ENCODE results near the gene MT1M. TPM values are rescaled to one million over a fixed set of nuclear protein-coding genes. Genes with fewer than 3 reads are reported as not detected.

MT1M gene
- total RNA-seq, 4 donors from 2014 or later: 38.5 to 103 (median 53.2) TPM

GRCh38 chr16:56610609-56611111 lies 21.8 kb upstream of the MT1M start:
- TF ChIP-seq POLR2A (IDR thresholded peaks at IDR 0.05) (no peak), CTCF (IDR thresholded peaks at IDR 0.05) (no peak), EP300 (IDR thresholded peaks at IDR 0.05) (no peak)
- H3K36me3 ChIP-seq: peaks cover 0 to 5% (median 0%) of the 10 kb centered on the region in 3 donors
- DNase-seq (ENCODE audit: low spot score in 2 of 2): no peak
- peak overlapping the region in 3 of 4 donors; percentile 62 to 69 (median 67) for H3K4me3 ChIP-seq
- H3K4me1 ChIP-seq: peaks cover 0 to 59% (median 32%) of the 10 kb centered on the region in 4 donors
- WGBS, 2 donors: 25 to 35% methylated on average over 2 of the region's 2 CpGs
- H3K9me3 ChIP-seq: no peaks in the 10 kb centered on the region
- no peaks in the 10 kb centered on the region for H3K27me3 ChIP-seq
- H3K27ac ChIP-seq: peak overlapping the region; percentile 76 to 97 (median 93)

GRCh38 chr16:56611281-56611833 lies 21.1 kb upstream of the MT1M start:
- no peaks in the 10 kb centered on the region for H3K27me3 ChIP-seq
- H3K4me1 ChIP-seq: peaks cover 0 to 52% (median 29%) of the 10 kb centered on the region in 4 donors
- peak overlapping the region; percentile 76 to 97 (median 93) for H3K27ac ChIP-seq
- DNase-seq (ENCODE audit: low spot score in 2 of 2): peak in 1 of 2 donors; percentile 50
- TF ChIP-seq POLR2A (IDR thresholded peaks at IDR 0.05): peak in 1 of 2 donors; percentile 14
- TF ChIP-seq CTCF (IDR thresholded peaks at IDR 0.05): no peak
- TF ChIP-seq EP300 (IDR thresholded peaks at IDR 0.05): peak in 1 of 2 donors; percentile 86
- H3K36me3 ChIP-seq: peaks cover 0 to 5% (median 0%) of the 10 kb centered on the region in 3 donors
- 35 to 48% methylated on average over 2 of the region's 2 CpGs for WGBS, 2 donors
- no peaks in the 10 kb centered on the region for H3K9me3 ChIP-seq
- H3K4me3 ChIP-seq: no peak overlapping the region

- H3K4me3 ChIP-seq: no peak overlapping the region
- TF ChIP-seq CTCF (IDR thresholded peaks at IDR 0.05): no peak
- no peak for TF ChIP-seq POLR2A (IDR thresholded peaks at IDR 0.05)
- no peak for TF ChIP-seq EP300 (IDR thresholded peaks at IDR 0.05)
- peaks cover 0 to 5% (median 0%) of the 10 kb centered on the region in 3 donors for H3K36me3 ChIP-seq
- peak overlapping the region in 1 of 4 donors; percentile 97 for H3K27ac ChIP-seq
- no peaks in the 10 kb centered on the region for H3K9me3 ChIP-seq
- H3K27me3 ChIP-seq: no peaks in the 10 kb centered on the region
- no peak for DNase-seq (ENCODE audit: low spot score in 2 of 2)
- peaks cover 0 to 50% (median 26%) of the 10 kb centered on the region in 4 donors for H3K4me1 ChIP-seq
Observed at GRCh38 chr16:56613706-56614105, 18.8 kb upstream of the MT1M start.

GRCh38 chr16:56614549-56614991 lies 17.9 kb upstream of the MT1M start:
- Histone ChIP-seq H3K4me3 (no peak overlapping the region), H3K9me3 (no peaks in the 10 kb centered on the region), H3K27me3 (no peaks in the 10 kb centered on the region), H3K27ac (peak overlapping the region in 1 of 4 donors; percentile 47), H3K36me3 (no peaks in the 10 kb centered on the region), H3K4me1 (peaks cover 0 to 45% (median 26%) of the 10 kb centered on the region in 4 donors)
- TF ChIP-seq EP300 (IDR thresholded peaks at IDR 0.05) (no peak), POLR2A (IDR thresholded peaks at IDR 0.05) (no peak), CTCF (IDR thresholded peaks at IDR 0.05) (no peak)
- no peak for DNase-seq (ENCODE audit: low spot score in 2 of 2)

- 93% methylated on average over 3 of the region's 3 CpGs for WGBS, 2 donors
- no peaks in the 10 kb centered on the region for H3K9me3 ChIP-seq
- no peaks in the 10 kb centered on the region for H3K36me3 ChIP-seq
- no peak for DNase-seq (ENCODE audit: low spot score in 2 of 2)
- peaks cover 0 to 37% (median 23%) of the 10 kb centered on the region in 4 donors for H3K4me1 ChIP-seq
- no peak overlapping the region for H3K4me3 ChIP-seq
- no peak overlapping the region for H3K27ac ChIP-seq
- no peaks in the 10 kb centered on the region for H3K27me3 ChIP-seq
- no peak for TF ChIP-seq POLR2A (IDR thresholded peaks at IDR 0.05)
- no peak for TF ChIP-seq CTCF (IDR thresholded peaks at IDR 0.05)
- no peak for TF ChIP-seq EP300 (IDR thresholded peaks at IDR 0.05)
Observed at GRCh38 chr16:56615353-56615752, 17.1 kb upstream of the MT1M start.

All from tibial nerve (tissue), 4 donors.